SU-DHL-6 (cell line): ENCODE data around the gene TIMP2.

Experiments used
- H2AFZ ChIP-seq: fragments of 200-600 bp; sonication (generic); 2 replicates; pipeline ENCODE4 v1.6.1; 2014; ENCODE audit warnings: low read depth, mild to moderate bottlenecking, moderate library complexity, mixed read lengths, antibody characterized with exemption, low read length; ENCODE audit not compliant: severe bottlenecking
- H3F3A ChIP-seq: fragments of 200-600 bp; shearing (Covaris generic); 2 replicates; pipeline ENCODE4 v1.6.0; 2016; ENCODE audit warnings: antibody characterized with exemption, mild to moderate bottlenecking; ENCODE audit not compliant: insufficient read depth
- H3K27ac ChIP-seq: fragments of 200-600 bp; sonication (generic); 2 replicates; pipeline ENCODE4 v1.5.1; 2016; ENCODE audit warnings: low read depth, mild to moderate bottlenecking, low read length, moderate library complexity, mixed read lengths
- H3K27me3 ChIP-seq: fragments of 200-600 bp; sonication (generic), shearing (Covaris generic); 2 replicates; pipeline ENCODE4 v1.6.0; 2014; ENCODE audit warnings: mild to moderate bottlenecking, low read length
- H3K36me3 ChIP-seq: fragments of 200-600 bp; sonication (generic); 2 replicates; pipeline ENCODE4 v1.6.1; 2014; ENCODE audit warnings: mild to moderate bottlenecking, low read length, mixed read lengths
- H3K4me2 ChIP-seq: fragments of 300-600, 200-600 bp; shearing (Covaris generic), sonication (generic); 2 replicates; pipeline ENCODE4 v1.6.0; 2014; ENCODE audit warnings: low read length, low read depth, mild to moderate bottlenecking; ENCODE audit not compliant: poor library complexity, severe bottlenecking
- H3K4me3 ChIP-seq: fragments of 200-600 bp; sonication (generic); 2 replicates; pipeline ENCODE4 v1.5.1; 2014; ENCODE audit warnings: antibody characterized with exemption, low read length, mild to moderate bottlenecking, mixed read lengths; ENCODE audit not compliant: insufficient read depth, poor library complexity, severe bottlenecking
- H3K79me2 ChIP-seq: fragments of 200-600 bp; sonication (generic); 2 replicates; pipeline ENCODE4 v1.6.1; 2014; ENCODE audit warnings: mild to moderate bottlenecking, low read length, moderate library complexity; ENCODE audit not compliant: insufficient read depth
- H3K9ac ChIP-seq: fragments of 200-600 bp; sonication (generic); 2 replicates; pipeline ENCODE4 v1.7.0; 2014; ENCODE audit warnings: mild to moderate bottlenecking, low read length
- H3K9me2 ChIP-seq: fragments of 200-600 bp; sonication (generic); replicated peaks from 2 replicates; pipeline ENCODE4 v1.6.1; 2014; ENCODE audit warnings: low read length; ENCODE audit not compliant: insufficient read depth
- H3K9me3 ChIP-seq: fragments of 200-600 bp; sonication (generic); 2 replicates; pipeline ENCODE4 v1.6.1; 2014; ENCODE audit warnings: low read length, mixed read lengths; ENCODE audit not compliant: insufficient read depth
- H4K20me1 ChIP-seq: fragments of 200-600 bp; sonication (generic); 2 replicates; pipeline ENCODE4 v1.6.1; 2014; ENCODE audit warnings: low read depth, mild to moderate bottlenecking, antibody characterized with exemption, low read length, moderate library complexity, mixed read lengths
- CTCF ChIP-seq: fragments of 200-600 bp; sonication (generic); IDR thresholded peaks from one replicate; pipeline ENCODE4 v1.5.1; 2017; ENCODE audit warnings: antibody characterized with exemption, mild to moderate bottlenecking, low read length, moderate library complexity; ENCODE audit not compliant: insufficient read depth, poor library complexity, severe bottlenecking
- EZH2phosphoT487 ChIP-seq: fragments of 200-600 bp; sonication (generic), shearing (Covaris generic); conservative IDR thresholded peaks from 2 replicates; pipeline ENCODE4 v1.6.1; 2018; ENCODE audit warnings: mild to moderate bottlenecking, antibody characterized with exemption, low read length, moderate library complexity, mixed read lengths

The TIMP2 gene

GRCh38 chr17:78959803-78960202 is 34.6 kb upstream of the TIMP2 start:
- Histone ChIP-seq H4K20me1 (no peaks in the 10 kb centered on the region), H3K9ac (no peak overlapping the region), H3K9me2 (no peaks in the 10 kb centered on the region), H3K4me2 (no peak overlapping the region), H3K27me3 (no peaks in the 10 kb centered on the region), H3F3A (no peaks in the 10 kb centered on the region), H3K9me3 (no peaks in the 10 kb centered on the region), H3K36me3 (no peaks in the 10 kb centered on the region), H2AFZ (no peak overlapping the region), H3K27ac (no peak overlapping the region), H3K79me2 (no peaks in the 10 kb centered on the region), H3K4me3 (no peak overlapping the region)
- TF ChIP-seq CTCF (no peak), EZH2phosphoT487 (no peak)

- Histone ChIP-seq H3K9ac (no peak overlapping the region), H3K4me2 (no peak overlapping the region), H2AFZ (no peak overlapping the region)
These were observed 33.5 kb upstream of the TIMP2 start for GRCh38 chr17:78958641-78959127.

GRCh38 chr17:78957128-78957527 is 31.9 kb upstream of the TIMP2 start:
- Histone ChIP-seq H3K4me3 (no peak overlapping the region), H3K9me3 (no peaks in the 10 kb centered on the region), H3K9ac (no peak overlapping the region), H4K20me1 (no peaks in the 10 kb centered on the region), H3K27ac (no peak overlapping the region), H3K4me2 (no peak overlapping the region), H3K9me2 (no peaks in the 10 kb centered on the region), H3K36me3 (no peaks in the 10 kb centered on the region), H3K27me3 (no peaks in the 10 kb centered on the region), H2AFZ (no peak overlapping the region), H3F3A (no peaks in the 10 kb centered on the region), H3K79me2 (no peaks in the 10 kb centered on the region)
- TF ChIP-seq CTCF: no peak
- TF ChIP-seq EZH2phosphoT487: no peak

More at GRCh38 chr17:78958641-78959127, 33.5 kb upstream of the TIMP2 start:
- H3F3A ChIP-seq: no peaks in the 10 kb centered on the region
- no peaks in the 10 kb centered on the region for H3K9me2 ChIP-seq
- TF ChIP-seq CTCF (no peak), EZH2phosphoT487 (no peak)
- H3K9me3 ChIP-seq: no peaks in the 10 kb centered on the region
- no peaks in the 10 kb centered on the region for H3K36me3 ChIP-seq
- no peaks in the 10 kb centered on the region for H4K20me1 ChIP-seq
- no peak overlapping the region for H3K4me3 ChIP-seq
- H3K27me3 ChIP-seq: no peaks in the 10 kb centered on the region
- H3K79me2 ChIP-seq: no peaks in the 10 kb centered on the region
- no peak overlapping the region for H3K27ac ChIP-seq
